CD4-positive, alpha-beta T cell (primary cell): ENCODE measurements around the gene SUGP2. TPM values are rescaled to one million over a fixed set of nuclear protein-coding genes. Genes with fewer than 3 reads are reported as not detected.
A peak's percentile ranks its signal among the peaks of the same experiment; 100 is the strongest.

Experiments
- ATAC-seq: fragments of 200-7000 bp; cut with Tn5 transposase; one replicate; pipeline ENCODE4 v1.10.0; 2022; ENCODE audit warnings: mild to moderate bottlenecking; ENCODE audit not compliant: poor library complexity
- CTCF ChIA-PET: fragments of 350-600 bp; sonication (Branson Sonifier 250); formaldehyde crosslinking; loops from one replicate; lab custom pipeline; 2021; ENCODE audit warnings: antibody characterized with exemption, inconsistent platforms; lab: Charles Lee
- POLR2A ChIA-PET: fragments of 350-600 bp; sonication (Branson Sonifier 250); formaldehyde crosslinking; loops from one replicate; lab custom pipeline; 2021; ENCODE audit warnings: antibody characterized with exemption, inconsistent platforms; lab: Charles Lee
- DNase-seq, 14 experiments: peaks; one replicate each; pipeline ENCODE4 v3.0.0-alpha.2; 2013 to 2020; ENCODE audit warnings: mixed read lengths in 2 of 14
- H3K27ac ChIP-seq, 2 donors: one replicate each; pipeline versions ENCODE4 v1.5.1 to v1.7.0; 2013; ENCODE audit warnings: low read length in 2 of 2, low read depth in 1 of 2, mild to moderate bottlenecking in 1 of 2
- H3K27me3 ChIP-seq, 2 experiments: 1 replicate in 1 of 2; 2 replicates in 1 of 2; pipeline versions ENCODE4 v1.6.1 to v1.7.0; 2013; ENCODE audit warnings: low read length in 2 of 2, control low read depth in 1 of 2, mild to moderate bottlenecking in 1 of 2, moderate library complexity in 1 of 2; ENCODE audit not compliant: insufficient read depth in 2 of 2, control insufficient read depth in 1 of 2
- H3K36me3 ChIP-seq: one replicate; pipeline ENCODE4 v1.6.1; 2013; ENCODE audit warnings: low read length, control low read depth; ENCODE audit not compliant: insufficient read depth
- H3K4me1 ChIP-seq: one replicate; pipeline ENCODE4 v1.6.1; 2013; ENCODE audit warnings: low read length, control low read depth; ENCODE audit not compliant: insufficient read depth
- H3K4me3 ChIP-seq: one replicate; pipeline ENCODE4 v1.5.1; 2013; ENCODE audit warnings: mild to moderate bottlenecking, low read length, moderate library complexity
- H3K9me3 ChIP-seq, 2 experiments: 1 replicate in 1 of 2; 2 replicates in 1 of 2; pipeline versions ENCODE4 v1.6.1 to v1.7.0; 2013; ENCODE audit warnings: low read length in 2 of 2, mild to moderate bottlenecking in 2 of 2, control low read depth in 1 of 2, moderate library complexity in 1 of 2; ENCODE audit not compliant: control insufficient read depth in 1 of 2, insufficient read depth in 1 of 2
- H3K27ac Mint-ChIP-seq: one replicate; pipeline ENCODE4 v1.8.0; 2020; ENCODE audit warnings: mixed read lengths
- H3K27me3 Mint-ChIP-seq: one replicate; pipeline ENCODE4 v1.8.0; 2021; ENCODE audit warnings: mixed read lengths
- H3K36me3 Mint-ChIP-seq: one replicate; pipeline ENCODE4 v1.8.0; 2021; ENCODE audit warnings: low read depth, mixed read lengths
- H3K4me1 Mint-ChIP-seq: one replicate; pipeline ENCODE4 v1.8.0; 2021; ENCODE audit warnings: low read depth, mixed read lengths
- H3K4me3 Mint-ChIP-seq: one replicate; pipeline ENCODE4 v1.8.0; 2020; ENCODE audit warnings: mild to moderate bottlenecking, mixed read lengths
- H3K9me3 Mint-ChIP-seq: one replicate; pipeline ENCODE4 v1.8.0; 2020; ENCODE audit warnings: mixed read lengths
- CTCF ChIP-seq: fragments of 200-600 bp; IDR thresholded peaks from one replicate; pipeline ENCODE4 v1.8.0; 2022; ENCODE audit warnings: antibody characterized with exemption, mild to moderate bottlenecking
- intact Hi-C, 2 experiments: fragments of 100-400 bp; cut with DNase I in 1 of 2; cut with micrococcal nuclease in 1 of 2; formaldehyde crosslinking; loops; one replicate each; pipeline versions ENCODE4 v1.15.1 to v1.9.0; 2023 to 2025; cut with DNase I, micrococcal nuclease
- total RNA-seq, 174 experiments: library from RNA in 2 of 174; stranded (reverse) in 2 of 174; gene quantifications; one replicate each; pipeline ENCODE4 v1.2.3 and lab custom pipeline; 2021 to 2026

The SUGP2 gene
- total RNA-seq, 2 experiments from 2014 or later, result 106 to 110 TPM

- Histone ChIP-seq H3K36me3 (peaks cover 28% of the 10 kb centered on the region), H3K4me1 (peaks cover 9% of the 10 kb centered on the region), H3K27ac (no peak overlapping the region), H3K27me3 (no peaks in the 10 kb centered on the region), H3K4me3 (no peak overlapping the region), H3K9me3 (no peaks in the 10 kb centered on the region)
- DNase-seq, result no peak
- Mint-ChIP-seq H3K9me3 (no peaks in the 10 kb centered on the region), H3K4me3 (no peak overlapping the region), H3K4me1 (peaks cover 18% of the 10 kb centered on the region), H3K36me3 (peaks cover 37% of the 10 kb centered on the region), H3K27ac (no peak overlapping the region), H3K27me3 (no peaks in the 10 kb centered on the region)
- ChIA-PET POLR2A (no interaction called here), CTCF (no interaction called here)
- intact Hi-C loops, result no loop called here
- TF ChIP-seq CTCF, result no peak
- ATAC-seq, result no peak
Measured at GRCh38 chr19:19043481-19043880, 10.2 kb upstream of the SUGP2 start.

GRCh38 chr19:19042732-19043280, 9.5 kb upstream of the SUGP2 start:
- Mint-ChIP-seq H3K27me3 (no peaks in the 10 kb centered on the region), H3K27ac (no peak overlapping the region), H3K4me3 (no peak overlapping the region), H3K36me3 (peaks cover 33% of the 10 kb centered on the region), H3K9me3 (no peaks in the 10 kb centered on the region), H3K4me1 (peaks cover 18% of the 10 kb centered on the region)
- POLR2A ChIA-PET, result no interaction called here
- DNase-seq (no peak), ATAC-seq (no peak)
- H3K27me3 ChIP-seq, result no peaks in the 10 kb centered on the region
- H3K9me3 ChIP-seq, result no peaks in the 10 kb centered on the region
- CTCF ChIA-PET, result no interaction called here
- H3K36me3 ChIP-seq, result peaks cover 28% of the 10 kb centered on the region
- peaks cover 9% of the 10 kb centered on the region for H3K4me1 ChIP-seq
- H3K27ac ChIP-seq, result no peak overlapping the region
- TF ChIP-seq CTCF, result no peak
- no peak overlapping the region for H3K4me3 ChIP-seq
- intact Hi-C loops, result no loop called here

GRCh38 chr19:19040417-19040816, 7.1 kb upstream of the SUGP2 start:
- ATAC-seq (peak; percentile 9), DNase-seq (no peak)
- Mint-ChIP-seq H3K4me3 (no peak overlapping the region), H3K36me3 (peaks cover 18% of the 10 kb centered on the region), H3K27me3 (no peaks in the 10 kb centered on the region), H3K27ac (peak overlapping the region; percentile 84), H3K4me1 (peaks cover 27% of the 10 kb centered on the region), H3K9me3 (no peaks in the 10 kb centered on the region)
- H3K36me3 ChIP-seq, result peaks cover 20% of the 10 kb centered on the region
- ChIA-PET POLR2A (interaction anchor here (1.4 kb wide), 1 partner anchor 151 kb away, joined by 3 read pairs; the partner anchor contains the start of genes BORCS8 and RFXANK), CTCF (no interaction called here)
- H3K9me3 ChIP-seq, result no peaks in the 10 kb centered on the region
- intact Hi-C loops, result no loop called here
- H3K27me3 ChIP-seq, result no peaks in the 10 kb centered on the region
- peak overlapping the region in 1 of 2 donors; percentile 18 for H3K27ac ChIP-seq
- no peak overlapping the region for H3K4me3 ChIP-seq
- TF ChIP-seq CTCF, result no peak
- peaks cover 11% of the 10 kb centered on the region for H3K4me1 ChIP-seq
